SU-DHL-6 (cell line): ENCODE measurements around the gene WNT11.

Experiments
- H2AFZ ChIP-seq: fragments of 200-600 bp; sonication (generic); 2 replicates; pipeline ENCODE4 v1.6.1; 2014; ENCODE audit warnings: low read depth, mild to moderate bottlenecking, moderate library complexity, mixed read lengths, antibody characterized with exemption, low read length; ENCODE audit not compliant: severe bottlenecking
- H3F3A ChIP-seq: fragments of 200-600 bp; shearing (Covaris generic); 2 replicates; pipeline ENCODE4 v1.6.0; 2016; ENCODE audit warnings: antibody characterized with exemption, mild to moderate bottlenecking; ENCODE audit not compliant: insufficient read depth
- H3K27ac ChIP-seq: fragments of 200-600 bp; sonication (generic); 2 replicates; pipeline ENCODE4 v1.5.1; 2016; ENCODE audit warnings: low read depth, mild to moderate bottlenecking, low read length, moderate library complexity, mixed read lengths
- H3K27me3 ChIP-seq: fragments of 200-600 bp; sonication (generic), shearing (Covaris generic); 2 replicates; pipeline ENCODE4 v1.6.0; 2014; ENCODE audit warnings: mild to moderate bottlenecking, low read length
- H3K36me3 ChIP-seq: fragments of 200-600 bp; sonication (generic); 2 replicates; pipeline ENCODE4 v1.6.1; 2014; ENCODE audit warnings: mild to moderate bottlenecking, low read length, mixed read lengths
- H3K4me2 ChIP-seq: fragments of 300-600, 200-600 bp; shearing (Covaris generic), sonication (generic); 2 replicates; pipeline ENCODE4 v1.6.0; 2014; ENCODE audit warnings: low read length, low read depth, mild to moderate bottlenecking; ENCODE audit not compliant: poor library complexity, severe bottlenecking
- H3K4me3 ChIP-seq: fragments of 200-600 bp; sonication (generic); 2 replicates; pipeline ENCODE4 v1.5.1; 2014; ENCODE audit warnings: antibody characterized with exemption, low read length, mild to moderate bottlenecking, mixed read lengths; ENCODE audit not compliant: insufficient read depth, poor library complexity, severe bottlenecking
- H3K79me2 ChIP-seq: fragments of 200-600 bp; sonication (generic); 2 replicates; pipeline ENCODE4 v1.6.1; 2014; ENCODE audit warnings: mild to moderate bottlenecking, low read length, moderate library complexity; ENCODE audit not compliant: insufficient read depth
- H3K9ac ChIP-seq: fragments of 200-600 bp; sonication (generic); 2 replicates; pipeline ENCODE4 v1.7.0; 2014; ENCODE audit warnings: mild to moderate bottlenecking, low read length
- H3K9me2 ChIP-seq: fragments of 200-600 bp; sonication (generic); replicated peaks from 2 replicates; pipeline ENCODE4 v1.6.1; 2014; ENCODE audit warnings: low read length; ENCODE audit not compliant: insufficient read depth
- H3K9me3 ChIP-seq: fragments of 200-600 bp; sonication (generic); 2 replicates; pipeline ENCODE4 v1.6.1; 2014; ENCODE audit warnings: low read length, mixed read lengths; ENCODE audit not compliant: insufficient read depth
- H4K20me1 ChIP-seq: fragments of 200-600 bp; sonication (generic); 2 replicates; pipeline ENCODE4 v1.6.1; 2014; ENCODE audit warnings: low read depth, mild to moderate bottlenecking, antibody characterized with exemption, low read length, moderate library complexity, mixed read lengths
- CTCF ChIP-seq: fragments of 200-600 bp; sonication (generic); IDR thresholded peaks from one replicate; pipeline ENCODE4 v1.5.1; 2017; ENCODE audit warnings: antibody characterized with exemption, mild to moderate bottlenecking, low read length, moderate library complexity; ENCODE audit not compliant: insufficient read depth, poor library complexity, severe bottlenecking
- EZH2phosphoT487 ChIP-seq: fragments of 200-600 bp; sonication (generic), shearing (Covaris generic); conservative IDR thresholded peaks from 2 replicates; pipeline ENCODE4 v1.6.1; 2018; ENCODE audit warnings: mild to moderate bottlenecking, antibody characterized with exemption, low read length, moderate library complexity, mixed read lengths

The WNT11 gene

GRCh38 chr11:76157891-76158290, 48.4 kb downstream of the WNT11 start:
- no peak overlapping the region for H3K4me2 ChIP-seq
- H3K36me3 ChIP-seq: no peaks in the 10 kb centered on the region
- no peaks in the 10 kb centered on the region for H3K27me3 ChIP-seq
- H3K9me2 ChIP-seq: no peaks in the 10 kb centered on the region
- no peak overlapping the region for H2AFZ ChIP-seq
- H4K20me1 ChIP-seq: no peaks in the 10 kb centered on the region
- no peak overlapping the region for H3K9ac ChIP-seq
- no peak overlapping the region for H3K4me3 ChIP-seq
- H3K79me2 ChIP-seq: no peaks in the 10 kb centered on the region
- no peaks in the 10 kb centered on the region for H3K9me3 ChIP-seq
- no peaks in the 10 kb centered on the region for H3F3A ChIP-seq
- no peak overlapping the region for H3K27ac ChIP-seq
- TF ChIP-seq CTCF (no peak), EZH2phosphoT487 (no peak)

- no peak overlapping the region for H3K4me3 ChIP-seq
- no peaks in the 10 kb centered on the region for H3K27me3 ChIP-seq
- no peaks in the 10 kb centered on the region for H3K9me2 ChIP-seq
- no peaks in the 10 kb centered on the region for H3F3A ChIP-seq
- H3K79me2 ChIP-seq: no peaks in the 10 kb centered on the region
- no peak overlapping the region for H3K4me2 ChIP-seq
- no peaks in the 10 kb centered on the region for H4K20me1 ChIP-seq
- no peaks in the 10 kb centered on the region for H3K36me3 ChIP-seq
- no peaks in the 10 kb centered on the region for H3K9me3 ChIP-seq
- H2AFZ ChIP-seq: no peak overlapping the region
- TF ChIP-seq CTCF (no peak), EZH2phosphoT487 (no peak)
- no peak overlapping the region for H3K9ac ChIP-seq
- no peak overlapping the region for H3K27ac ChIP-seq
Observed at GRCh38 chr11:76156971-76157427, 49.3 kb downstream of the WNT11 start.

GRCh38 chr11:76155500-76156227, 50.6 kb downstream of the WNT11 start:
- H3K9me2 ChIP-seq: no peaks in the 10 kb centered on the region
- H3K36me3 ChIP-seq: no peaks in the 10 kb centered on the region
- H3F3A ChIP-seq: no peaks in the 10 kb centered on the region
- no peak for TF ChIP-seq EZH2phosphoT487
- no peak for TF ChIP-seq CTCF
- no peak overlapping the region for H3K9ac ChIP-seq
- H3K4me3 ChIP-seq: no peak overlapping the region
- no peaks in the 10 kb centered on the region for H3K27me3 ChIP-seq
- no peak overlapping the region for H3K27ac ChIP-seq
- no peaks in the 10 kb centered on the region for H4K20me1 ChIP-seq
- H3K79me2 ChIP-seq: no peaks in the 10 kb centered on the region
- H2AFZ ChIP-seq: no peak overlapping the region
- no peaks in the 10 kb centered on the region for H3K9me3 ChIP-seq
- H3K4me2 ChIP-seq: no peak overlapping the region
